ENCODE data around the gene CPNE9.

Gene CPNE9, protein sequence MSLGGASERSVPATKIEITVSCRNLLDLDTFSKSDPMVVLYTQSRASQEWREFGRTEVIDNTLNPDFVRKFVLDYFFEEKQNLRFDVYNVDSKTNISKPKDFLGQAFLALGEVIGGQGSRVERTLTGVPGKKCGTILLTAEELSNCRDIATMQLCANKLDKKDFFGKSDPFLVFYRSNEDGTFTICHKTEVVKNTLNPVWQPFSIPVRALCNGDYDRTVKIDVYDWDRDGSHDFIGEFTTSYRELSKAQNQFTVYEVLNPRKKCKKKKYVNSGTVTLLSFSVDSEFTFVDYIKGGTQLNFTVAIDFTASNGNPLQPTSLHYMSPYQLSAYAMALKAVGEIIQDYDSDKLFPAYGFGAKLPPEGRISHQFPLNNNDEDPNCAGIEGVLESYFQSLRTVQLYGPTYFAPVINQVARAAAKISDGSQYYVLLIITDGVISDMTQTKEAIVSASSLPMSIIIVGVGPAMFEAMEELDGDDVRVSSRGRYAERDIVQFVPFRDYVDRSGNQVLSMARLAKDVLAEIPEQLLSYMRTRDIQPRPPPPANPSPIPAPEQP

DNA sequence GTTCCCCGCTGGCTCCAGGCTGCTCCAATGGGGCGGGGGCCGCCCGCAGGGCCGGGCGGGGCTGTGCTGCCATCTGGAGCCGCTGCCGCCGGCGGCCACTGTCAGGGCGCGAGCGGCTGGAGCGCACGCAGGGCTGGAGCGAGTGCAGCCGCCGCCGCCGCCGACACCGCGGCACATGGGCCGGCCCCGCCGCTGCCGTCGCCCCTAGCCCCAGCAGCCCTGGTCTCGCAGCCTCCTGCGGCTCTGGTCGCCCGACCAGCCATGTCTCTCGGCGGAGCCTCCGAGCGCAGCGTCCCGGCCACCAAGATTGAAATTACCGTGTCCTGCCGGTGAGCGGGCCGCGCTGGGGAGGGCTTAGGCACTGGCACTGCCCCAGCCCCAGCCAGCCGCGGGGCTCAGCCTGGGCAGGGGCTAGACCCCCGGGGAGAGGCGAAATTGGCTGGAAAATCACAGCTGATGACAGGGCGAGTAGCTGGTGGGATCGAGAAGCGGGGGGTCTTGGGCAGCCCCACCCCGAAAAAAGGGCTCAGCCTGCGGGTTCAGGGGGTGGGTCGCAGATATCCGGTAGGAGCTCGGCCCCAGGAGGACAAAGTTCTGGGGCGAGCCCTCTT is at the start of gene CPNE9:
CPNE9 (plus strand) TSS at position 98 of the 611 bp plus-strand sequence; CDS start at position 262, 164 bp downstream.
- ChIA-PET CTCF (no interaction called here), POLR2A (interaction anchor here (1.5 kb wide), 1 partner anchor 9 kb away, joined by 5 read pairs; no protein-coding TSS in a partner anchor)
- no peak for TF ChIP-seq CTBP1 (IDR thresholded peaks at IDR 0.05; ENCODE audit: borderline replicate concordance)
- TF ChIP-seq, protein P1, sequence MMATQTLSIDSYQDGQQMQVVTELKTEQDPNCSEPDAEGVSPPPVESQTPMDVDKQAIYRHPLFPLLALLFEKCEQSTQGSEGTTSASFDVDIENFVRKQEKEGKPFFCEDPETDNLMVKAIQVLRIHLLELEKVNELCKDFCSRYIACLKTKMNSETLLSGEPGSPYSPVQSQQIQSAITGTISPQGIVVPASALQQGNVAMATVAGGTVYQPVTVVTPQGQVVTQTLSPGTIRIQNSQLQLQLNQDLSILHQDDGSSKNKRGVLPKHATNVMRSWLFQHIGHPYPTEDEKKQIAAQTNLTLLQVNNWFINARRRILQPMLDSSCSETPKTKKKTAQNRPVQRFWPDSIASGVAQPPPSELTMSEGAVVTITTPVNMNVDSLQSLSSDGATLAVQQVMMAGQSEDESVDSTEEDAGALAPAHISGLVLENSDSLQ (IDR thresholded peaks at IDR 0.05) = no peak
- TF ChIP-seq SUZ12 (IDR thresholded peaks at IDR 0.05) = no peak
- no peak for TF ChIP-seq SP1 (IDR thresholded peaks at IDR 0.05)
- TF ChIP-seq FOXA1 (IDR thresholded peaks at IDR 0.05) = no peak
- TF ChIP-seq FOXK2 (IDR thresholded peaks at IDR 0.05) = no peak
- no peak for TF ChIP-seq NFRKB (IDR thresholded peaks at IDR 0.05)
- no peak for TF ChIP-seq FOXM1 (IDR thresholded peaks at IDR 0.05; ENCODE audit: borderline replicate concordance)
- no peak for TF ChIP-seq HDGF (IDR thresholded peaks at IDR 0.05; ENCODE audit: borderline replicate concordance)
- TF ChIP-seq ZNF384 (IDR thresholded peaks at IDR 0.05) = no peak
- no peak for DNase-seq (ENCODE audit: extremely low spot score)

DNA sequence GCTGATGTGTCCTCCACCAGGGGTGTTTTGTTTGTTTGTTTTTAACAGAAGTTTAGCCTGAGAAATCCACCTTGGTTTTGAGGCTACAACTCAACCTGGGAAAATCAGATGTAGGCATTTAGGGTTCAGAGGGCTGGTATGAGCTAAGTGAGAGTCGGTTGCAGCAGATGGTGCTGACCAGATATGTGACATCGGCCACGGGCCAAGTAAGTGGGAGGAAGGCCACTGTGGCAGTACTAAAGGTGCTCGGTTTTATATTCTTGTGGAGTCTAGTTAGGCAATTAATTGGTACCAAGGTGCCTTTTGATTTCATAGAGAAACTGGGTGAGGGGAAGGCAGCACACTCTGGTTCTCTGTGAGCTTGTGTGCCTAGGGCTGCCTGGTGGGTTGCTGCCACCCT is 43.8 kb upstream of the CPNE9 start:
- ChIA-PET CTCF (no interaction called here), POLR2A (interaction anchor here (1.6 kb wide), 1 partner anchor 10 kb away, joined by 5 read pairs; the partner anchor contains the start of gene MTMR14)
- DNase-seq (ENCODE audit: extremely low spot score) = no peak
- TF ChIP-seq L3MBTL2 (conservative IDR thresholded peaks at IDR 0.05) (no peak), FOXK2 (IDR thresholded peaks at IDR 0.05) (no peak), FOXM1 (IDR thresholded peaks at IDR 0.05; ENCODE audit: borderline replicate concordance) (no peak), BHLHE40 (IDR thresholded peaks at IDR 0.05; ENCODE audit: borderline replicate concordance) (no peak), NFRKB (IDR thresholded peaks at IDR 0.05) (no peak), ELF4 (IDR thresholded peaks at IDR 0.05) (no peak), SUZ12 (IDR thresholded peaks at IDR 0.05) (no peak)
- TF ChIP-seq, protein P1 (IDR thresholded peaks at IDR 0.05) = no peak

DNA sequence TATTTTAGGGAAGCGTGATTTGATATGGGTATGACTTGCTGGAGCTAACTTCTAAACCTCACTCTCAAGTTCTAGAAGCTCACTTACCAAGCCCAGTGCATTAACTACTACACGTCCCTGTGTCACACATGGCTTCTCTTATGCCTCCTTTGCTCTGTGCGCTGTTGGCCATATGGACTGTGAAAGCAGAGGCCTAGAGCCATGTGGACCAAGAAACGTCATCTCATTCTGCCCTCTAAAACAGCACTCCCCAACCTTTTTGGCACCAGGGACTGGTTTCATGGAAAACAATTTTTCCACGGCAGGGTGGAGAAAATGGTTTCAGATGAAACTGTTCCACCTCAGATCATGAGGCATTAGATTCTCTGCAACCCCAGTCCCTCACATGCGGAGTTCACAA is 42.7 kb upstream of the CPNE9 start:
- POLR2A ChIA-PET = no interaction called here
- TF ChIP-seq FOXK2 (IDR thresholded peaks at IDR 0.05) = no peak
- no peak for TF ChIP-seq SP1 (IDR thresholded peaks at IDR 0.05)
- TF ChIP-seq NFRKB (IDR thresholded peaks at IDR 0.05) = no peak
- TF ChIP-seq LEF1 (IDR thresholded peaks at IDR 0.05; ENCODE audit: borderline replicate concordance) = no peak
- no peak for TF ChIP-seq SUZ12 (IDR thresholded peaks at IDR 0.05)
- TF ChIP-seq ARNT (IDR thresholded peaks at IDR 0.05) = no peak
- no peak for TF ChIP-seq BHLHE40 (IDR thresholded peaks at IDR 0.05; ENCODE audit: borderline replicate concordance)
- no peak for TF ChIP-seq FOXM1 (IDR thresholded peaks at IDR 0.05; ENCODE audit: borderline replicate concordance)
- no peak for TF ChIP-seq ZNF384 (IDR thresholded peaks at IDR 0.05)
- no peak for TF ChIP-seq TARDBP (IDR thresholded peaks at IDR 0.05)
- TF ChIP-seq CTBP1 (IDR thresholded peaks at IDR 0.05; ENCODE audit: borderline replicate concordance) = no peak
- no peak for TF ChIP-seq ELF4 (IDR thresholded peaks at IDR 0.05)
- no peak for TF ChIP-seq FOXA1 (IDR thresholded peaks at IDR 0.05)
- CTCF ChIA-PET = no interaction called here
- no peak for DNase-seq (ENCODE audit: extremely low spot score)

DNA sequence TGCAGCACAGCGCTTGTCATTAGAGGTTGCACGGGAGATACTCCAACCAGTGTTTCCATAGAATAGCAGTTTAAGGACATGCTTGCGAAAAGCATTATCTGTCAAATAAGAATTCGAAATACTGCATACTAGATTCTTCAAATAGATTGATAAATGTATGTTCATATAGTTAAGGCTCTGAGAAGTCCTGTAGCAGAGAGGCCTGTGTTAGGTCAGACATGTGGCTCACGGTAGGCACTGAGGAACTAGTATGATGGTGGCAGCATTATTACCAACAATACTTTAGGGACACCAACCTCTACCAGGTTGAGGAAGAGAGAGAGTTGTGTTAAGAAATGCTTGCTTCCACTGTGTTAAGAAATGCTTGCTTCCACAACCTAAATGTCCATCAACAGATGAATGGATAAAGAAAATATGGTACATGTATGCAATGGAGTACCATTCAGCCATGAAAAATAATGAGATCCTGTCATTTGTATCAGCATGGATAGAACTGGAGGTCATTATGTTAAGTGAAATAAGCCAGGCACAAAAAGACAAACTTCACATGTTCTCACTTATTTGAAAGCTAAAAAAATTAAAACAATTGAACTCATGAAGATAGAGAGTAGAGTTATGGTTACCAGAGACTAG is 39.4 kb upstream of the CPNE9 start:
- TF ChIP-seq FOXM1 (IDR thresholded peaks at IDR 0.05; ENCODE audit: borderline replicate concordance) (no peak), SUZ12 (IDR thresholded peaks at IDR 0.05) (no peak), ARNT (IDR thresholded peaks at IDR 0.05) (no peak), TARDBP (IDR thresholded peaks at IDR 0.05) (no peak), ELF4 (IDR thresholded peaks at IDR 0.05) (no peak), CTBP1 (IDR thresholded peaks at IDR 0.05; ENCODE audit: borderline replicate concordance) (no peak)
- ChIA-PET CTCF (no interaction called here), POLR2A (no interaction called here)
- DNase-seq (ENCODE audit: extremely low spot score) = no peak

DNA sequence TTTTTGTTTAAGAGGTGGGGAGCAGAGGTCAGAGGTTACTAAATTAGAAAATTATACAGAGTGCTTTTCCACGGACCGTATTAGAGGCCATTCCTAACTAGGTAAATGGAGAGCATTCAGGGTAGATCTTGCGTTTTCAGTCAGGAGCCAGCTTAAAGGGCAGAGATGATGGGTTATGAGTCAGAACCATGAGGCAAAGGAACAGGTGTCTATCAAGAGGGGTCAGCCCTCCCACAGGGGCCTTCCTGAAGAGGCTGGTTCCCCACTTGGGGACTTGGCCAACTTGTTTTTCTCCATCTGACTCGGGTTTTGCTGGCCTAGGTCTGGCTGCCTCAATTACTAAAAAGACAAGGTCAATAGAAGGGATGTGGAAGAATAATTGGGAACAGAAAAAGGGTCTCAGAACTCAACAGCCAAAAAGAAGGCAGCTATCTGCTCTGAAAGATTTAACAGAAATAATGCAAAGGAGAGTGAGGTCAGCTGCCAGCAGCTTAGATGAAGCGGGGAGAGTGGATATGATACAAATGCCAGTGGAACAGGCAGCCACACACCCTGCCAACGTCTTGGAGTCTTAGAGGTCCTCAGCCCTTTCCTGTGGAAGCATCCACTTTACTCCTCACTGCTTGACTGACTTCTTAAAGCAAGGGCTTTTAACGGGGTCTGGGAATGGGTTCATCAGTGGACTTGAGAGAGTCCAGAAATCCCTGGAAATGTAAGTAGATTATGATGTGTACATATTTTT is 36.8 kb upstream of the CPNE9 start:
- no peak for DNase-seq (ENCODE audit: extremely low spot score)
- TF ChIP-seq SUZ12 (IDR thresholded peaks at IDR 0.05) (no peak), ARNT (IDR thresholded peaks at IDR 0.05) (no peak), FOXA1 (IDR thresholded peaks at IDR 0.05) (no peak), FOXM1 (IDR thresholded peaks at IDR 0.05; ENCODE audit: borderline replicate concordance) (no peak), NFRKB (IDR thresholded peaks at IDR 0.05) (no peak), CTBP1 (IDR thresholded peaks at IDR 0.05; ENCODE audit: borderline replicate concordance) (no peak), BHLHE40 (IDR thresholded peaks at IDR 0.05; ENCODE audit: borderline replicate concordance) (no peak), SP1 (IDR thresholded peaks at IDR 0.05) (no peak), ELF4 (IDR thresholded peaks at IDR 0.05) (no peak), HDGF (IDR thresholded peaks at IDR 0.05; ENCODE audit: borderline replicate concordance) (no peak), TARDBP (IDR thresholded peaks at IDR 0.05) (no peak), L3MBTL2 (conservative IDR thresholded peaks at IDR 0.05) (no peak), LEF1 (IDR thresholded peaks at IDR 0.05; ENCODE audit: borderline replicate concordance) (no peak), FOXK2 (IDR thresholded peaks at IDR 0.05) (no peak)
- TF ChIP-seq, protein P1 (IDR thresholded peaks at IDR 0.05) = no peak
- ChIA-PET POLR2A (no interaction called here), CTCF (no interaction called here)
